GM18505 (cell line): Measurements from ENCODE around the gene GOLGA3.

Source experiments
- ATAC-seq: cut with Tn5 transposase; IDR thresholded peaks from one replicate; pipeline ENCODE4 v1.9.1; 2021; ENCODE audit not compliant: unreplicated experiment
- POLR2A ChIP-seq: IDR thresholded peaks from 4 replicates; pipeline ENCODE4 v1.6.1; 2011; ENCODE audit warnings: borderline replicate concordance; ENCODE audit not compliant: insufficient read depth, insufficient read length; ENCODE audit errors: extremely low read depth

The GOLGA3 gene

GRCh38 chr12:132728502-132728901, 100.2 kb downstream of the GOLGA3 start:
- no peak for TF ChIP-seq POLR2A
- no peak for ATAC-seq

GRCh38 chr12:132727091-132727794, 101.4 kb downstream of the GOLGA3 start:
- TF ChIP-seq POLR2A, result no peak
- no peak for ATAC-seq

GRCh38 chr12:132726386-132726785, 102.3 kb downstream of the GOLGA3 start:
- no peak for ATAC-seq
- no peak for TF ChIP-seq POLR2A

- no peak for TF ChIP-seq POLR2A
- ATAC-seq, result no peak
Observed at GRCh38 chr12:132724506-132725241, 104.0 kb downstream of the GOLGA3 start.

- TF ChIP-seq POLR2A, result no peak
- no peak for ATAC-seq
Observed at GRCh38 chr12:132723764-132724140, 104.9 kb downstream of the GOLGA3 start.

- TF ChIP-seq POLR2A, result no peak
- ATAC-seq, result no peak
Observed at GRCh38 chr12:132723015-132723763, 105.5 kb downstream of the GOLGA3 start.

- no peak for TF ChIP-seq POLR2A
- ATAC-seq, result no peak
Observed at GRCh38 chr12:132720606-132721345, 107.9 kb downstream of the GOLGA3 start.

- no peak for TF ChIP-seq POLR2A
- no peak for ATAC-seq
Observed at GRCh38 chr12:132719954-132720324, 108.7 kb downstream of the GOLGA3 start.

GRCh38 chr12:132719141-132719953, 109.3 kb downstream of the GOLGA3 start:
- no peak for ATAC-seq
- TF ChIP-seq POLR2A, result no peak
